ENCODE measurements around the gene HES7.

Gene HES7

DNA sequence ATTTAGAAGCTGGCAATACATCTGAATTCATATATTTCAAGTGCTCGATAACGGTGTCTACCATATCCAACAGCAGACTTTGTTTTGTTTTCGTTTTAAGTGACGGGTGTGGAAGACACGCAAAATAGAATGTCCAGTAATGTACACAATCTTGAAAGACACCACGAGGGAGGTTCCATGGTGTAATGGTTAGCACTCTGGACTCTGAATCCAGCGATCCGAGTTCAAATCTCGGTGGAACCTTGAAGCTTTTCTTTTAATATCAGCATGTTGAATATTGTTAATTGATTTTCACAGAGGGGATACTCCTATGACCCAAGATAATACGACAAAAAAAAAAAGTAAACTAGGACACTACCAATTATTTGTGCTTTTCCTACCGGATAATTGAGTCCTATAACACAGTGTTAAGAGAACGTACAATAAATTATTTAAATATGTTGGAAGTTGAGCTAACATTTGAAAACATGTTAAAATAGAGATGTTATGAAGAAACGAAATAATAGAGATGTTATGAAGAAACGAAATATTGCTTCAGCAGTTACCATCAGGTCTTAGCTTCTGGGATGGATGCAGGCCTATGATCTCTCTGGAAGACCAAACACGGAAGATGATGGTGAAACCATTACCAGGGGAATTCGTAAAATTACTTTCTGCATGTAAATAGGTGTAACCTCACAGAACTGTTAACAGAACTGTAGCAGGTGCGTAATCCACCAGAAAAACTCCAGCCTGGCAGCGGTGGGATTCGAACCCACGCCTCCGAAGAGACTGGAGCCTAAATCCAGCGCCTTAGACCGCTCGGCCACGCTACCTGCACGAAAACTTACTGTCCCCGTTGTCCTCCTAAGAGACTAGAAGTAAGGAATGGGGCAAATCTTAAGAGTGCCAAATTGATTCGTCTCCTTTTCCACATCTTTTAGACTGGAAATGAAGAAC is 4.1 kb downstream of the HES7 start:
- H3K4me3 ChIP-seq (ENCODE audit: low read depth, low read length): peak overlapping the region; percentile 56
- no peaks in the 10 kb centered on the region for H3K36me3 ChIP-seq
- H3K27ac ChIP-seq: 0 out of 2 replicates have a peak overlapping the region, but pooled peaks have one; percentile 2
- no peaks in the 10 kb centered on the region for H3K9me3 ChIP-seq (ENCODE audit: severe bottlenecking)
- DNase-seq: peak; percentile 87
- no peak for TF ChIP-seq CTCF (IDR thresholded peaks at IDR 0.05; ENCODE audit: low read depth, low read length)
- peaks cover 28% of the 10 kb centered on the region for H3K27me3 ChIP-seq (ENCODE audit: insufficient read depth, low read depth, severe bottlenecking)

DNA sequence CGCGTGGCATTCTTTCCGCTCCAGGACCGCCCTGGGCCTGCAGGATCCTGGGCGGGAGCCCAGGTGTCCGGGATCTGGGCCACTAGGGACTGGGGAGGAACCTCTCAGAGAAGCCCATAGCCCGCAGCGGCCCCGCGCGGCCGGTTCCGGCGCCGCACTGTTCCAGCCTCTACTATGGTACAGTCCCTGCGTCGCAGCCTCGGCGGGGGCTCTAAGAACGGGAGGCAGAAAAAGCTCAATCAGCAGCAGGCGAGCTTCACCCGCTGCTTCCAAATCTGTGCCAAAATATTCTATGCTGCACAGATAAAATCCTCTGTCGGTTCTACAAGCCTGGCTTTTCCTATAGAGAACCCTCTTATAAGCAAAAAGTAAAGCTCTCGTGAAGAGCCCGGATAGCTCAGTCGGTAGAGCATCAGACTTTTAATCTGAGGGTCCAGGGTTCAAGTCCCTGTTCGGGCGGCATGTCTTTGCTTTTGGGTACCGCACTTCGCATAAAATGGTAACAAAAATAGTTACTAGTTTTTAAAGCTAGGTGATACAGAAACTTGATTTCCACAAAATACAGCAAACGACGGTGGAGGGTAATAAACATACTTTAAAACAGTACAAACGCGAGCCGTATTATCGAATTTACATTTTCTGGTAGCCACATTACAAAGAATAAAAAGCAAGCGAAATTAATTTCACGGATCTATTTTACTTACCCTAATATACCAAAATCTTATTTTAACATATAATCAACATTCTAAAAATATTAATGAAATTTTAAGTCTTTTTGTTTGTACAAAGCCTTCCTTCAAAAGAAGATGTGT is 4.9 kb downstream of the HES7 start:
- Histone ChIP-seq H3K27me3 (ENCODE audit: insufficient read depth, low read depth, severe bottlenecking) (peaks cover 24% of the 10 kb centered on the region), H3K4me3 (ENCODE audit: low read depth, low read length) (peak overlapping the region; percentile 56), H3K27ac (peak overlapping the region; percentile 40; the same call in 1 of the 2 replicates), H3K36me3 (no peaks in the 10 kb centered on the region), H3K9me3 (ENCODE audit: severe bottlenecking) (no peaks in the 10 kb centered on the region)
- TF ChIP-seq CTCF (IDR thresholded peaks at IDR 0.05; ENCODE audit: low read depth, low read length): peak; percentile 83
- peak; percentile 91 for DNase-seq

GRCh38 chr17:8117980-8118768 is 5.7 kb downstream of the HES7 start, which contains the start of gene ALOXE3:
Gene ALOXE3 (minus strand): TSS chr17:8118514. CDS start chr17:8117990, 524 bp downstream.
- H3K9me3 ChIP-seq (ENCODE audit: severe bottlenecking): no peaks in the 10 kb centered on the region
- peak; percentile 27 for DNase-seq
- H3K36me3 ChIP-seq: no peaks in the 10 kb centered on the region
- H3K27me3 ChIP-seq (ENCODE audit: insufficient read depth, low read depth, severe bottlenecking): peaks cover 16% of the 10 kb centered on the region
- TF ChIP-seq CTCF (IDR thresholded peaks at IDR 0.05; ENCODE audit: low read depth, low read length): no peak
- peak within 1 kb of the TSS; percentile 40; the same call in 1 of the 2 replicates for H3K27ac ChIP-seq
- peak within 1 kb of the TSS; percentile 56 for H3K4me3 ChIP-seq (ENCODE audit: low read depth, low read length)

GRCh38 chr17:8117367-8117979 is 6.4 kb downstream of the HES7 start:
- Histone ChIP-seq H3K36me3 (no peaks in the 10 kb centered on the region), H3K27ac (no peak overlapping the region), H3K9me3 (ENCODE audit: severe bottlenecking) (no peaks in the 10 kb centered on the region), H3K27me3 (ENCODE audit: insufficient read depth, low read depth, severe bottlenecking) (peaks cover 9% of the 10 kb centered on the region), H3K4me3 (ENCODE audit: low read depth, low read length) (peak overlapping the region; percentile 56)
- no peak for DNase-seq
- TF ChIP-seq CTCF (IDR thresholded peaks at IDR 0.05; ENCODE audit: low read depth, low read length): no peak

GRCh38 chr17:8116776-8117175 is 7.1 kb downstream of the HES7 start:
- no peak for DNase-seq
- Histone ChIP-seq H3K36me3 (no peaks in the 10 kb centered on the region), H3K27me3 (ENCODE audit: insufficient read depth, low read depth, severe bottlenecking) (peaks cover 7% of the 10 kb centered on the region), H3K9me3 (ENCODE audit: severe bottlenecking) (no peaks in the 10 kb centered on the region), H3K27ac (no peak overlapping the region), H3K4me3 (ENCODE audit: low read depth, low read length) (no peak overlapping the region)
- no peak for TF ChIP-seq CTCF (IDR thresholded peaks at IDR 0.05; ENCODE audit: low read depth, low read length)
